ENCODE results near the gene FRMD4A. TPM values are rescaled to one million over a fixed set of nuclear protein-coding genes. Genes with fewer than 3 reads are reported as not detected.

Gene FRMD4A
- total RNA-seq, 1 experiment from 2014 or later: 7.1 TPM

DNA sequence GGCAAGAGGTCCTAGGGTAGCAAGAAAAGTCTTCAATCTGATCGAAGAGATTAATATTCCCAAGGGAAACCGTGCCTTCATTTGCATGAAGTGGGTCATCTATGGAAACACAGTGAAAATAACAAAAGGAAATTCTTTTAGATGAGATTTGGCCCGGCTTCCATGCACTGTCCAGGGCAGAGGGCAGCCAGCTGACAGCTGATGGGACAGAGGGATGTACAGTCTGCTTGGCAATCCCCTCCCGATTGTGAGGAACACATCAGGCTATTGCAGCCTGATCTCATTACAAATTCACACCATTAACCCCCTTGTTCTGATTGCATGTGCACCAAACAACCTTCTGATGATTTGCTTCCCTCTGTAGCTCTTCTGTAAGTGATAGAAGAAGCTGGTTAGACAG, 105.3 kb downstream of the FRMD4A start:
- ChIA-PET CTCF (no interaction called here), POLR2A (ENCODE audit: unreplicated experiment) (no interaction called here)
- Histone ChIP-seq H3K9me3 (ENCODE audit: low read length) (no peaks in the 10 kb centered on the region), H3K9me2 (replicated peaks; ENCODE audit: low read length) (no peaks in the 10 kb centered on the region), H3K9ac (ENCODE audit: low read length) (no peak overlapping the region), H3K27ac (ENCODE audit: low read length) (no peak overlapping the region), H3K4me2 (ENCODE audit: low read length) (no peak overlapping the region), H3K4me3 (ENCODE audit: low read length) (no peak overlapping the region), H3K4me1 (ENCODE audit: insufficient read depth, low read length) (no peaks in the 10 kb centered on the region), H3K79me2 (ENCODE audit: low read length) (no peaks in the 10 kb centered on the region), H3K36me3 (ENCODE audit: low read depth, low read length) (no peaks in the 10 kb centered on the region), H3F3A (ENCODE audit: low read length, unreplicated experiment) (no peaks in the 10 kb centered on the region), H2AFZ (ENCODE audit: low read length) (no peak overlapping the region), H3K27me3 (ENCODE audit: low read length) (peaks cover 25% of the 10 kb centered on the region; the same call in 1 of the 2 replicates), H4K20me1 (ENCODE audit: low read length) (no peaks in the 10 kb centered on the region)
- TF ChIP-seq, protein P1, sequence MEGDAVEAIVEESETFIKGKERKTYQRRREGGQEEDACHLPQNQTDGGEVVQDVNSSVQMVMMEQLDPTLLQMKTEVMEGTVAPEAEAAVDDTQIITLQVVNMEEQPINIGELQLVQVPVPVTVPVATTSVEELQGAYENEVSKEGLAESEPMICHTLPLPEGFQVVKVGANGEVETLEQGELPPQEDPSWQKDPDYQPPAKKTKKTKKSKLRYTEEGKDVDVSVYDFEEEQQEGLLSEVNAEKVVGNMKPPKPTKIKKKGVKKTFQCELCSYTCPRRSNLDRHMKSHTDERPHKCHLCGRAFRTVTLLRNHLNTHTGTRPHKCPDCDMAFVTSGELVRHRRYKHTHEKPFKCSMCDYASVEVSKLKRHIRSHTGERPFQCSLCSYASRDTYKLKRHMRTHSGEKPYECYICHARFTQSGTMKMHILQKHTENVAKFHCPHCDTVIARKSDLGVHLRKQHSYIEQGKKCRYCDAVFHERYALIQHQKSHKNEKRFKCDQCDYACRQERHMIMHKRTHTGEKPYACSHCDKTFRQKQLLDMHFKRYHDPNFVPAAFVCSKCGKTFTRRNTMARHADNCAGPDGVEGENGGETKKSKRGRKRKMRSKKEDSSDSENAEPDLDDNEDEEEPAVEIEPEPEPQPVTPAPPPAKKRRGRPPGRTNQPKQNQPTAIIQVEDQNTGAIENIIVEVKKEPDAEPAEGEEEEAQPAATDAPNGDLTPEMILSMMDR (conservative IDR thresholded peaks at IDR 0.05; ENCODE audit: low read depth, low read length): no peak
- TF ChIP-seq EZH2 (IDR thresholded peaks at IDR 0.05; ENCODE audit: low read length, unreplicated experiment) (no peak), EZH2phosphoT487 (IDR thresholded peaks at IDR 0.05; ENCODE audit: borderline replicate concordance, low read length) (no peak)
- no TSS peak for BruUV-seq (replicated peaks)
- no peak for DNase-seq
- intact Hi-C loops (cut with micrococcal nuclease): no loop called here
- ATAC-seq: no peak

DNA sequence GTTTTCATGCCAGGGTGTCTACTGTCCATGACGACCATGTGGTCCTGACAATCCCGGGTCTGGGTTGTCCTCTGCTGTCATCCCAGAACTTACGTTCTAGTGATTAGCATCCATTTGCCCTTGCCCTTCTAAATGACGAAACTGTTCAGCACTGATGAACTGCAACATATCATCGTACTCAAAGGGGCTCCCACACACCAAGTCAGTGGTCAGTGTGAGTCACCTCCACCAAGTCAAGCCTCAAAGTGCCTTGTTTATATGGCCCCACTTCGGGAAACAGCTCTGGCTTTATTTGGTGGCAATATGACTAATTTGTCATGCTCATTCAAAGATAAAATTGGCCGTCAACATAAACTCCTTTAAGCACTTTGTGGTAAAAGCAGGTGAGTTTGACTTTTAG, 110.7 kb downstream of the FRMD4A start:
- no peak overlapping the region for H3K4me3 ChIP-seq (ENCODE audit: low read length)
- TF ChIP-seq EZH2phosphoT487 (IDR thresholded peaks at IDR 0.05; ENCODE audit: borderline replicate concordance, low read length): no peak
- TF ChIP-seq, protein P1 (conservative IDR thresholded peaks at IDR 0.05; ENCODE audit: low read depth, low read length): no peak
- TF ChIP-seq EZH2 (IDR thresholded peaks at IDR 0.05; ENCODE audit: low read length, unreplicated experiment): no peak
- H3K27me3 ChIP-seq (ENCODE audit: low read length): peaks cover 10% of the 10 kb centered on the region; the same call in 1 of the 2 replicates
- no peaks in the 10 kb centered on the region for H4K20me1 ChIP-seq (ENCODE audit: low read length)
- H3K9me3 ChIP-seq (ENCODE audit: low read length): no peaks in the 10 kb centered on the region
- no peak overlapping the region for H3K27ac ChIP-seq (ENCODE audit: low read length)
- intact Hi-C loops (cut with micrococcal nuclease): no loop called here
- ChIA-PET CTCF (interaction anchor here (0.6 kb wide), 1 partner anchor 43 kb away, joined by 11 read pairs; no protein-coding TSS in a partner anchor), POLR2A (ENCODE audit: unreplicated experiment) (no interaction called here)
- DNase-seq: no peak
- H3K79me2 ChIP-seq (ENCODE audit: low read length): no peaks in the 10 kb centered on the region
- H3K36me3 ChIP-seq (ENCODE audit: low read depth, low read length): no peaks in the 10 kb centered on the region
- no TSS peak for BruUV-seq (replicated peaks)
- H3F3A ChIP-seq (ENCODE audit: low read length, unreplicated experiment): no peaks in the 10 kb centered on the region
- H2AFZ ChIP-seq (ENCODE audit: low read length): no peak overlapping the region
- no peak for ATAC-seq
- no peaks in the 10 kb centered on the region for H3K9me2 ChIP-seq (replicated peaks; ENCODE audit: low read length)
- no peaks in the 10 kb centered on the region for H3K4me1 ChIP-seq (ENCODE audit: insufficient read depth, low read length)
- H3K9ac ChIP-seq (ENCODE audit: low read length): no peak overlapping the region
- no peak overlapping the region for H3K4me2 ChIP-seq (ENCODE audit: low read length)

DNA sequence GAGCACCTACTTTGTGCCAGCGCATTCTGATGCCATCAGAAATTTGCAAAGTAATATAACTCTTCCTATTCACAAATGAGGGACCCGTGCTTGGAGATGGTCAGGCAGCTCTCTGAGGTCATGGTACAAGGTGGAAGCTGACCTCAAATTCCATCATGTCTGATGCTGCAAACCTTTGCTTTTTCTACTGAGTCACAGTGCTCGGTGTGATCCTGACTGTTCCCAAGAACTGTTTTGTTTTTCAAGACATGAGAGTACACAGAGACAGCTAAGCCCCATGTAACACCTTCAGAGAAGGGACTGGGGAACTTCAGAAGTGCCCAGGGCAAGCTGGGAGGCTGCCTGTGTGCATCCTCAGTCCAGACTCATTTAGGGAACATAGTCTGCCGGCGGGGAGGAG, 111.3 kb downstream of the FRMD4A start:
- ChIA-PET CTCF (interaction anchor here (0.6 kb wide), 1 partner anchor 43 kb away, joined by 11 read pairs; no protein-coding TSS in a partner anchor), POLR2A (ENCODE audit: unreplicated experiment) (no interaction called here)
- Histone ChIP-seq H3K4me3 (ENCODE audit: low read length) (no peak overlapping the region), H3K27me3 (ENCODE audit: low read length) (peaks cover 10% of the 10 kb centered on the region; the same call in 1 of the 2 replicates), H3K9ac (ENCODE audit: low read length) (no peak overlapping the region), H3K4me1 (ENCODE audit: insufficient read depth, low read length) (no peaks in the 10 kb centered on the region), H3K9me2 (replicated peaks; ENCODE audit: low read length) (no peaks in the 10 kb centered on the region), H3K79me2 (ENCODE audit: low read length) (no peaks in the 10 kb centered on the region), H3K9me3 (ENCODE audit: low read length) (no peaks in the 10 kb centered on the region), H3K27ac (ENCODE audit: low read length) (no peak overlapping the region), H2AFZ (ENCODE audit: low read length) (no peak overlapping the region), H3K36me3 (ENCODE audit: low read depth, low read length) (no peaks in the 10 kb centered on the region), H3F3A (ENCODE audit: low read length, unreplicated experiment) (no peaks in the 10 kb centered on the region), H3K4me2 (ENCODE audit: low read length) (no peak overlapping the region), H4K20me1 (ENCODE audit: low read length) (no peaks in the 10 kb centered on the region)
- intact Hi-C loops (cut with micrococcal nuclease): no loop called here
- TF ChIP-seq EZH2phosphoT487 (IDR thresholded peaks at IDR 0.05; ENCODE audit: borderline replicate concordance, low read length) (no peak), EZH2 (IDR thresholded peaks at IDR 0.05; ENCODE audit: low read length, unreplicated experiment) (no peak)
- TF ChIP-seq, protein P1 (conservative IDR thresholded peaks at IDR 0.05; ENCODE audit: low read depth, low read length): no peak
- DNase-seq (no peak), ATAC-seq (no peak)
- BruUV-seq (replicated peaks): no TSS peak
